ENCODE results near the gene TOPORS.

TOPORS gene

GRCh38 chr9:32551276-32552051, 922 bp downstream of the TOPORS start:
- TF ChIP-seq ARNTL (CRISPR knock-in tag; IDR thresholded peaks at IDR 0.05; ENCODE audit: borderline replicate concordance, low read depth): no peak
- TF ChIP-seq ZFP30 (CRISPR knock-in tag; IDR thresholded peaks at IDR 0.05): no peak
- no peak for TF ChIP-seq ESRRG (CRISPR knock-in tag; IDR thresholded peaks at IDR 0.05)
- TF ChIP-seq POU6F1 (CRISPR knock-in tag; IDR thresholded peaks at IDR 0.05; ENCODE audit: borderline replicate concordance, low read depth): no peak
- TF ChIP-seq CSDC2 (CRISPR knock-in tag; IDR thresholded peaks at IDR 0.05): no peak
- no peak for TF ChIP-seq OSR1 (CRISPR knock-in tag; IDR thresholded peaks at IDR 0.05)
- no peak for TF ChIP-seq ZNF70 (CRISPR knock-in tag; IDR thresholded peaks at IDR 0.05)
- TF ChIP-seq PPARA (CRISPR knock-in tag; IDR thresholded peaks at IDR 0.05; ENCODE audit: borderline replicate concordance): no peak
- TF ChIP-seq TOX (CRISPR knock-in tag; IDR thresholded peaks at IDR 0.05; ENCODE audit: borderline replicate concordance): no peak
- TF ChIP-seq ZFP3 (CRISPR knock-in tag; IDR thresholded peaks at IDR 0.05): no peak
- no peak for TF ChIP-seq RARB (CRISPR knock-in tag; IDR thresholded peaks at IDR 0.05)
- TF ChIP-seq TSHZ2 (CRISPR knock-in tag; IDR thresholded peaks at IDR 0.05): no peak
- no peak for TF ChIP-seq CSRNP3 (CRISPR knock-in tag; IDR thresholded peaks at IDR 0.05)
- no peak for TF ChIP-seq GLIS3 (CRISPR knock-in tag; IDR thresholded peaks at IDR 0.05)
- no peak for TF ChIP-seq ZNF8 (CRISPR knock-in tag; IDR thresholded peaks at IDR 0.05)
- TF ChIP-seq PATZ1 (CRISPR knock-in tag; IDR thresholded peaks at IDR 0.05; ENCODE audit: borderline replicate concordance): no peak
- TF ChIP-seq SNAI2 (CRISPR knock-in tag; IDR thresholded peaks at IDR 0.05): no peak
- no peak for TF ChIP-seq ZC3H10 (CRISPR knock-in tag; IDR thresholded peaks at IDR 0.05)
- no peak for TF ChIP-seq BACH2 (CRISPR knock-in tag; IDR thresholded peaks at IDR 0.05; ENCODE audit: borderline replicate concordance)
- no peak for TF ChIP-seq TCF4 (CRISPR knock-in tag; IDR thresholded peaks at IDR 0.05; ENCODE audit: borderline replicate concordance)
- peak; percentile 33 for ATAC-seq

- ATAC-seq: peak; percentile 77
- no peak for TF ChIP-seq TSHZ2 (CRISPR knock-in tag; IDR thresholded peaks at IDR 0.05)
- no peak for TF ChIP-seq ZC3H10 (CRISPR knock-in tag; IDR thresholded peaks at IDR 0.05)
- no peak for TF ChIP-seq TOX (CRISPR knock-in tag; IDR thresholded peaks at IDR 0.05; ENCODE audit: borderline replicate concordance)
- no peak for TF ChIP-seq PPARA (CRISPR knock-in tag; IDR thresholded peaks at IDR 0.05; ENCODE audit: borderline replicate concordance)
- no peak for TF ChIP-seq ZFP30 (CRISPR knock-in tag; IDR thresholded peaks at IDR 0.05)
- TF ChIP-seq ISL1 (CRISPR knock-in tag; IDR thresholded peaks at IDR 0.05): no peak
- TF ChIP-seq CSRNP3 (CRISPR knock-in tag; IDR thresholded peaks at IDR 0.05): no peak
- no peak for TF ChIP-seq CSDC2 (CRISPR knock-in tag; IDR thresholded peaks at IDR 0.05)
Measured at GRCh38 chr9:32550562-32551275, 1.7 kb downstream of the TOPORS start.
